HEK293 (cell line): ENCODE measurements around the gene FCER1A.

ENCODE experiments used
- CTCF ChIA-PET: fragments of 350-600 bp; formaldehyde crosslinking; extraction: SDS; loops from one replicate; lab custom pipeline; 2021; ENCODE audit warnings: antibody characterized with exemption; lab: Yijun Ruan, JAX
- POLR2A ChIA-PET: fragments of 300-600 bp; formaldehyde crosslinking; extraction: SDS; loops from one replicate; lab custom pipeline; 2020; ENCODE audit warnings: antibody characterized with exemption, inconsistent platforms; lab: Yijun Ruan, JAX
- H3K27ac ChIP-seq: fragments of 200-500 bp; sonication (Bioruptor generic); 2 replicates; pipeline ENCODE4 v1.5.1; 2014; ENCODE audit warnings: low read depth, low read length, control low read depth, inconsistent platforms; ENCODE audit errors: extremely low read depth
- H3K36me3 ChIP-seq, 2 experiments: fragments of 200-500 bp in 1 of 2; sonication (Bioruptor generic) in 1 of 2; 1 replicate in 1 of 2; 2 replicates in 1 of 2; pipeline ENCODE4 v1.5.1; 2014 to 2017; ENCODE audit warnings: inconsistent platforms in 2 of 2, low read length in 2 of 2; ENCODE audit not compliant: control insufficient read depth in 2 of 2, insufficient read depth in 1 of 2
- H3K4me1 ChIP-seq: fragments of 200-500 bp; sonication (Bioruptor generic); 2 replicates; pipeline ENCODE4 v1.5.1; 2014; ENCODE audit warnings: mild to moderate bottlenecking, low read length, inconsistent platforms; ENCODE audit not compliant: control insufficient read depth, insufficient read depth
- H3K4me3 ChIP-seq: 2 replicates; pipeline ENCODE4 v1.5.1; 2011; ENCODE audit warnings: low read depth, mild to moderate bottlenecking, control low read depth, low read length, moderate library complexity
- H3K9me3 ChIP-seq: fragments of 200-500 bp; sonication (Bioruptor generic); 2 replicates; pipeline ENCODE4 v1.5.1; 2014; ENCODE audit warnings: low read depth, low read length, inconsistent platforms; ENCODE audit not compliant: control insufficient read depth, insufficient read depth
- KLF10 ChIP-seq: fragments of 450-650 bp; IDR thresholded peaks from 2 replicates; pipeline ENCODE4 v1.5.1; 2018; ENCODE audit warnings: missing biosample characterization, mild to moderate bottlenecking, missing genetic modification characterization
- KLF17 ChIP-seq: fragments of 450-650 bp; formaldehyde crosslinking; IDR thresholded peaks from 2 replicates; pipeline ENCODE4 v1.5.1; 2016; ENCODE audit warnings: missing biosample characterization, missing genetic modification characterization
- MEIS1 ChIP-seq: sonication (generic); formaldehyde crosslinking; IDR thresholded peaks from 2 replicates; pipeline ENCODE4 v1.8.1; 2022; ENCODE audit warnings: missing genetic modification reagents, mild to moderate bottlenecking, borderline replicate concordance
- SALL2 ChIP-seq: fragments of 450-650 bp; formaldehyde crosslinking; IDR thresholded peaks from 2 replicates; pipeline ENCODE4 v1.5.0; 2017; ENCODE audit warnings: missing biosample characterization, mild to moderate bottlenecking, missing genetic modification characterization, borderline replicate concordance
- SP2 ChIP-seq: fragments of 450-650 bp; formaldehyde crosslinking; IDR thresholded peaks from 2 replicates; pipeline ENCODE4 v1.5.1; 2016; ENCODE audit warnings: missing biosample characterization, missing genetic modification characterization
- TRIM28 ChIP-seq: IDR thresholded peaks from 2 replicates; pipeline ENCODE4 v1.6.1; 2011; ENCODE audit warnings: low read length, control low read depth, borderline replicate concordance
- WT1 ChIP-seq: fragments of 450-650 bp; formaldehyde crosslinking; IDR thresholded peaks from 2 replicates; pipeline ENCODE4 v1.5.1; 2016; ENCODE audit warnings: missing biosample characterization, missing genetic modification characterization
- YY1 ChIP-seq: fragments of 450-650 bp; formaldehyde crosslinking; IDR thresholded peaks from 2 replicates; pipeline ENCODE4 v1.5.1; 2018; ENCODE audit warnings: missing biosample characterization, missing genetic modification characterization
- ZBTB21 ChIP-seq: fragments of 450-650 bp; formaldehyde crosslinking; IDR thresholded peaks from 2 replicates; pipeline ENCODE4 v1.5.1; 2017; ENCODE audit warnings: missing biosample characterization, missing genetic modification characterization
- ZNF10 ChIP-seq: fragments of 450-650 bp; formaldehyde crosslinking; IDR thresholded peaks from 2 replicates; pipeline ENCODE4 v1.5.1; 2017; ENCODE audit warnings: missing biosample characterization, missing genetic modification characterization
- ZNF112 ChIP-seq: fragments of 450-650 bp; formaldehyde crosslinking; IDR thresholded peaks from 2 replicates; pipeline ENCODE4 v1.5.0; 2017; ENCODE audit warnings: missing biosample characterization, missing genetic modification characterization
- ZNF133 ChIP-seq: fragments of 450-650 bp; formaldehyde crosslinking; IDR thresholded peaks from 2 replicates; pipeline ENCODE4 v1.5.1; 2016; ENCODE audit warnings: missing biosample characterization, missing genetic modification characterization
- ZNF155 ChIP-seq: fragments of 450-650 bp; formaldehyde crosslinking; IDR thresholded peaks from 2 replicates; pipeline ENCODE4 v1.5.1; 2016; ENCODE audit warnings: missing biosample characterization, missing genetic modification characterization
- ZNF175 ChIP-seq: fragments of 450-650 bp; formaldehyde crosslinking; IDR thresholded peaks from 2 replicates; pipeline ENCODE4 v1.5.1; 2016; ENCODE audit warnings: missing biosample characterization, missing genetic modification characterization
- ZNF19 ChIP-seq: fragments of 450-650 bp; formaldehyde crosslinking; IDR thresholded peaks from 2 replicates; pipeline ENCODE4; 2016; ENCODE audit warnings: missing biosample characterization, missing genetic modification characterization, low read depth
- ZNF202 ChIP-seq: fragments of 450-650 bp; formaldehyde crosslinking; IDR thresholded peaks from 2 replicates; pipeline ENCODE4 v1.5.1; 2016; ENCODE audit warnings: missing biosample characterization, missing genetic modification characterization, borderline replicate concordance
- ZNF350 ChIP-seq: fragments of 450-650 bp; formaldehyde crosslinking; IDR thresholded peaks from 2 replicates; pipeline ENCODE4 v1.5.0; 2017; ENCODE audit warnings: missing biosample characterization, mild to moderate bottlenecking, missing genetic modification characterization
- ZNF37A ChIP-seq: fragments of 450-650 bp; IDR thresholded peaks from 2 replicates; pipeline ENCODE4 v1.5.1; 2018; ENCODE audit warnings: missing biosample characterization, missing genetic modification characterization
- ZNF449 ChIP-seq: fragments of 450-650 bp; formaldehyde crosslinking; IDR thresholded peaks from 2 replicates; pipeline ENCODE4 v1.5.1; 2017; ENCODE audit warnings: missing biosample characterization, mild to moderate bottlenecking, missing genetic modification characterization, moderate library complexity
- ZNF501 ChIP-seq: fragments of 450-650 bp; formaldehyde crosslinking; IDR thresholded peaks from 2 replicates; pipeline ENCODE4 v1.5.1; 2016; ENCODE audit warnings: missing biosample characterization, missing genetic modification characterization
- ZNF529 ChIP-seq: fragments of 450-650 bp; formaldehyde crosslinking; IDR thresholded peaks from 2 replicates; pipeline ENCODE4 v1.5.1; 2017; ENCODE audit warnings: missing genetic modification characterization, missing biosample characterization; ENCODE audit not compliant: insufficient replicate concordance
- ZNF571 ChIP-seq: fragments of 450-650 bp; formaldehyde crosslinking; IDR thresholded peaks from 2 replicates; pipeline ENCODE4 v1.5.0; 2017; ENCODE audit warnings: missing biosample characterization, missing genetic modification characterization
- ZNF600 ChIP-seq: fragments of 450-650 bp; formaldehyde crosslinking; IDR thresholded peaks from 2 replicates; pipeline ENCODE4 v1.5.1; 2016; ENCODE audit warnings: missing biosample characterization, missing genetic modification characterization
- ZNF629 ChIP-seq: fragments of 450-650 bp; formaldehyde crosslinking; IDR thresholded peaks from 2 replicates; pipeline ENCODE4 v1.5.1; 2017; ENCODE audit warnings: missing biosample characterization, missing genetic modification characterization
- ZNF768 ChIP-seq: fragments of 450-650 bp; formaldehyde crosslinking; IDR thresholded peaks from 2 replicates; pipeline ENCODE4 v1.5.1; 2018; ENCODE audit warnings: missing biosample characterization, mild to moderate bottlenecking, missing genetic modification characterization
- ZNF776 ChIP-seq: fragments of 450-650 bp; formaldehyde crosslinking; IDR thresholded peaks from 2 replicates; pipeline ENCODE4 v1.5.0; 2017; ENCODE audit warnings: missing biosample characterization, missing genetic modification characterization, borderline replicate concordance
- ZNF792 ChIP-seq: fragments of 450-650 bp; formaldehyde crosslinking; IDR thresholded peaks from 2 replicates; pipeline ENCODE4 v1.5.1; 2016; ENCODE audit warnings: missing biosample characterization, missing genetic modification characterization
- TF ChIP-seq, protein P1 (sequence below): fragments of 450-650 bp; formaldehyde crosslinking; IDR thresholded peaks from 2 replicates; pipeline ENCODE4 v1.5.1; 2016; ENCODE audit warnings: missing biosample characterization, missing genetic modification characterization

The FCER1A gene

DNA sequence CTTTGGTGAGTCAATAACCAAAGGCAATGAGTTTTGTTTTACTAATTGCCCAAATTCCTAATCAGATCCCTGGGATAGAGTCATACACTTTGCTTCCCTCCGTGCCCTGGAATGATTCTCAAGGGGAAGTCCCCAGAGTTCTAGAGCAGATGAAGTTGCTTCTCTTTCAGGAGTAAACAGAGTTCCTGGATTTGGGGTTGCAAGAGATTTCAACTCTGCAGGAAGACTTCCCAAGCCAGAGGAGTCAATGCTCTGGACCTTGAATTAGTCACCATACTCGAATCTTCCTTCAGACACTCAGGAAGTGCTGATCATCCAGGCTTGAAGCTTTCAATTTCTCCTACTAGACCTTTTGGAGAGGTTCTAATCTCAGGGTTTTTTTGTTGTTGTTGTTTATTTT, 39.6 kb downstream of the FCER1A start:
- no peaks in the 10 kb centered on the region for H3K4me1 ChIP-seq
- no peak overlapping the region for H3K4me3 ChIP-seq
- H3K36me3 ChIP-seq: no peaks in the 10 kb centered on the region
- ChIA-PET POLR2A (no interaction called here), CTCF (interaction anchor here (0.8 kb wide), 1 partner anchor 434 kb away, joined by 3 read pairs; no protein-coding TSS in a partner anchor)
- no peak overlapping the region for H3K27ac ChIP-seq
- H3K9me3 ChIP-seq: no peaks in the 10 kb centered on the region
- TF ChIP-seq ZNF776 (tag by site-specific recombination): no peak
- TF ChIP-seq KLF10 (tag by site-specific recombination): no peak
- no peak for TF ChIP-seq ZNF529 (tag by site-specific recombination)
- TF ChIP-seq ZNF501 (tag by site-specific recombination): no peak
- TF ChIP-seq ZNF350 (tag by site-specific recombination): no peak
- TF ChIP-seq ZNF37A (tag by site-specific recombination): no peak
- no peak for TF ChIP-seq KLF17 (tag by site-specific recombination)
- no peak for TF ChIP-seq ZBTB21 (tag by site-specific recombination)
- no peak for TF ChIP-seq ZNF629 (tag by site-specific recombination)
- TF ChIP-seq, protein P1, sequence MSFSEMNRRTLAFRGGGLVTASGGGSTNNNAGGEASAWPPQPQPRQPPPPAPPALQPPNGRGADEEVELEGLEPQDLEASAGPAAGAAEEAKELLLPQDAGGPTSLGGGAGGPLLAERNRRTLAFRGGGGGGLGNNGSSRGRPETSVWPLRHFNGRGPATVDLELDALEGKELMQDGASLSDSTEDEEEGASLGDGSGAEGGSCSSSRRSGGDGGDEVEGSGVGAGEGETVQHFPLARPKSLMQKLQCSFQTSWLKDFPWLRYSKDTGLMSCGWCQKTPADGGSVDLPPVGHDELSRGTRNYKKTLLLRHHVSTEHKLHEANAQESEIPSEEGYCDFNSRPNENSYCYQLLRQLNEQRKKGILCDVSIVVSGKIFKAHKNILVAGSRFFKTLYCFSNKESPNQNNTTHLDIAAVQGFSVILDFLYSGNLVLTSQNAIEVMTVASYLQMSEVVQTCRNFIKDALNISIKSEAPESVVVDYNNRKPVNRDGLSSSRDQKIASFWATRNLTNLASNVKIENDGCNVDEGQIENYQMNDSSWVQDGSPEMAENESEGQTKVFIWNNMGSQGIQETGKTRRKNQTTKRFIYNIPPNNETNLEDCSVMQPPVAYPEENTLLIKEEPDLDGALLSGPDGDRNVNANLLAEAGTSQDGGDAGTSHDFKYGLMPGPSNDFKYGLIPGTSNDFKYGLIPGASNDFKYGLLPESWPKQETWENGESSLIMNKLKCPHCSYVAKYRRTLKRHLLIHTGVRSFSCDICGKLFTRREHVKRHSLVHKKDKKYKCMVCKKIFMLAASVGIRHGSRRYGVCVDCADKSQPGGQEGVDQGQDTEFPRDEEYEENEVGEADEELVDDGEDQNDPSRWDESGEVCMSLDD (tag by site-specific recombination): no peak
- TF ChIP-seq ZNF10 (tag by site-specific recombination): no peak

GRCh38 chr1:159342761-159343425, 40.8 kb downstream of the FCER1A start:
- no peaks in the 10 kb centered on the region for H3K4me1 ChIP-seq
- H3K9me3 ChIP-seq: no peaks in the 10 kb centered on the region
- no peak overlapping the region for H3K27ac ChIP-seq
- ChIA-PET POLR2A (no interaction called here), CTCF (interaction anchor here (0.6 to 0.7 kb wide), 2 partner anchors 26 to 549 kb away, joined by 3 to 4 read pairs; no protein-coding TSS in a partner anchor)
- H3K36me3 ChIP-seq: no peaks in the 10 kb centered on the region
- TF ChIP-seq ZNF792 (no peak), YY1 (tag by site-specific recombination) (no peak), ZNF571 (tag by site-specific recombination) (no peak), ZNF776 (tag by site-specific recombination) (no peak), ZNF175 (tag by site-specific recombination) (no peak), ZNF768 (tag by site-specific recombination) (no peak), ZNF112 (tag by site-specific recombination) (no peak), ZNF19 (tag by site-specific recombination) (no peak), TRIM28 (no peak), ZNF449 (no peak), MEIS1 (no peak), ZNF202 (no peak), WT1 (tag by site-specific recombination) (no peak), SALL2 (tag by site-specific recombination) (no peak), ZNF37A (tag by site-specific recombination) (no peak), SP2 (tag by site-specific recombination) (no peak), ZNF155 (tag by site-specific recombination) (no peak), ZNF600 (tag by site-specific recombination) (no peak), ZNF133 (tag by site-specific recombination) (no peak)
- H3K4me3 ChIP-seq: no peak overlapping the region
